Epidermal melanocyte (primary cell): ENCODE data around the gene IQGAP2.

ENCODE experiments used
- DNase-seq: peaks from one replicate; pipeline ENCODE4 v3.0.0; 2011; ENCODE audit warnings: low spot score; ENCODE audit not compliant: insufficient read length

IQGAP2 gene

GRCh38 chr5:76445830-76446229 lies 42.7 kb downstream of the IQGAP2 start:
- no peak for DNase-seq

- DNase-seq = no peak
Observed at GRCh38 chr5:76446776-76447175, 43.7 kb downstream of the IQGAP2 start.

- no peak for DNase-seq
Observed at GRCh38 chr5:76449606-76450005, 46.5 kb downstream of the IQGAP2 start.

- no peak for DNase-seq
Observed at GRCh38 chr5:76450054-76450453, 47.0 kb downstream of the IQGAP2 start.

GRCh38 chr5:76451031-76451701 lies 48.1 kb downstream of the IQGAP2 start:
- no peak for DNase-seq

- DNase-seq = no peak
Observed at GRCh38 chr5:76455531-76456133, 52.5 kb downstream of the IQGAP2 start.

- no peak for DNase-seq
Observed at GRCh38 chr5:76456258-76456657, 53.2 kb downstream of the IQGAP2 start.

- DNase-seq = no peak
Observed at GRCh38 chr5:76457674-76458485, 54.8 kb downstream of the IQGAP2 start.

GRCh38 chr5:76458486-76458830 lies 55.4 kb downstream of the IQGAP2 start:
- no peak for DNase-seq

- no peak for DNase-seq
Observed at GRCh38 chr5:76460104-76460503, 57.0 kb downstream of the IQGAP2 start.

- no peak for DNase-seq
Observed at GRCh38 chr5:76462097-76462667, 59.1 kb downstream of the IQGAP2 start.

GRCh38 chr5:76467216-76467615 lies 64.1 kb downstream of the IQGAP2 start:
- no peak for DNase-seq

- DNase-seq = no peak
Observed at GRCh38 chr5:76468635-76469425, 65.7 kb downstream of the IQGAP2 start.

GRCh38 chr5:76469656-76470290 lies 66.7 kb downstream of the IQGAP2 start:
- no peak for DNase-seq

GRCh38 chr5:76470976-76471375 lies 67.9 kb downstream of the IQGAP2 start:
- DNase-seq = no peak

- DNase-seq = no peak
Observed at GRCh38 chr5:76471406-76471805, 68.3 kb downstream of the IQGAP2 start.

GRCh38 chr5:76471987-76472334 lies 68.9 kb downstream of the IQGAP2 start:
- DNase-seq = no peak

GRCh38 chr5:76472335-76473008 lies 69.4 kb downstream of the IQGAP2 start:
- DNase-seq = no peak

- DNase-seq = no peak
Observed at GRCh38 chr5:76473009-76473336, 69.9 kb downstream of the IQGAP2 start.

GRCh38 chr5:76473661-76474060 lies 70.6 kb downstream of the IQGAP2 start:
- DNase-seq = no peak

GRCh38 chr5:76474377-76474776 lies 71.3 kb downstream of the IQGAP2 start:
- no peak for DNase-seq
